Uterus (tissue), 4 donors: ENCODE results near the gene RANBP17. TPM values are rescaled to one million over a fixed set of nuclear protein-coding genes. Genes with fewer than 3 reads are reported as not detected.
"Not testable (repeated sequence)": the region's sequence is repeated elsewhere in the genome, so short reads cannot be mapped to it uniquely, and the experiment has no call there.

Experiments used
- DNase-seq, 2 donors: peaks; one replicate each; pipeline ENCODE4 v3.0.0-alpha.2; 2019 to 2020
- H3K27ac ChIP-seq, 2 donors: fragments of 200-600 bp; sonication (generic); 1 replicate in 1 of 2; 2 replicates in 1 of 2; pipeline ENCODE4 v1.5.1; 2016 to 2018
- H3K27me3 ChIP-seq, 2 donors: fragments of 200-600 bp; sonication (generic); one replicate each; pipeline ENCODE4 v1.5.1; 2018 to 2019; ENCODE audit warnings: control low read depth in 1 of 2
- H3K36me3 ChIP-seq, 2 donors: fragments of 200-600 bp; sonication (generic); one replicate each; pipeline ENCODE4 v1.5.1; 2019; ENCODE audit warnings: control low read depth in 1 of 2
- H3K4me1 ChIP-seq, 2 donors: fragments of 200-600 bp; sonication (generic); one replicate each; pipeline ENCODE4 v1.5.1; 2018 to 2019; ENCODE audit warnings: control low read depth in 1 of 2
- H3K4me3 ChIP-seq, 2 donors: fragments of 200-600 bp; sonication (generic); 1 replicate in 1 of 2; 2 replicates in 1 of 2; pipeline ENCODE4 v1.5.1; 2018 to 2019; ENCODE audit warnings: mild to moderate bottlenecking in 1 of 2
- H3K9me3 ChIP-seq, 2 donors: fragments of 200-600 bp; sonication (generic); one replicate each; pipeline ENCODE4 v1.5.1; 2019; ENCODE audit warnings: control low read depth in 1 of 2
- CTCF ChIP-seq, 4 experiments: fragments of 200-600 bp in 2 of 4; fragments of 450-650 bp in 2 of 4; sonication (generic) in 2 of 4; IDR thresholded peaks; one replicate each; pipeline ENCODE4 v1.5.1; 2016 to 2019; ENCODE audit warnings: antibody characterized with exemption in 4 of 4, mild to moderate bottlenecking in 2 of 4, moderate library complexity in 1 of 4
- POLR2A ChIP-seq, 2 donors: fragments of 450-650 bp; IDR thresholded peaks; one replicate each; pipeline ENCODE4 v1.6.1; 2016; ENCODE audit warnings: antibody characterized with exemption in 2 of 2, mild to moderate bottlenecking in 1 of 2, moderate library complexity in 1 of 2
- intact Hi-C: fragments of 100-400 bp; cut with DNase I; formaldehyde crosslinking; loops from one replicate; pipeline ENCODE4 v1.15.1; 2023; ENCODE audit warnings: low total_unique reads
- total RNA-seq, 4 donors: library from RNA; depleted of rRNA in 3 of 4; stranded (reverse); fragments of >200 nt in 3 of 4; gene quantifications; one replicate each; pipeline versions ENCODE4 v1.1.0 to v1.2.4, GENCODE V29; 2014 to 2023
- donor health status: DM: yes; HTN: yes; CAD: no.

The RANBP17 gene
- total RNA-seq, 4 donors from 2014 or later = 1.8 to 72.8 (median 7.6) TPM

GRCh38 chr5:170960567-170960966 lies 98.7 kb downstream of the RANBP17 start:
- H3K36me3 ChIP-seq = no peaks in the 10 kb centered on the region
- intact Hi-C loops = no loop called here
- TF ChIP-seq CTCF (IDR thresholded peaks at IDR 0.05) (no peak), POLR2A (IDR thresholded peaks at IDR 0.05) (no peak)
- DNase-seq = no peak
- H3K27me3 ChIP-seq = no peaks in the 10 kb centered on the region
- H3K27ac ChIP-seq = no peak overlapping the region
- H3K4me3 ChIP-seq = no peak overlapping the region
- no peaks in the 10 kb centered on the region for H3K4me1 ChIP-seq
- no peaks in the 10 kb centered on the region for H3K9me3 ChIP-seq

- no peaks in the 10 kb centered on the region for H3K27me3 ChIP-seq
- no peak for TF ChIP-seq CTCF (IDR thresholded peaks at IDR 0.05)
- no peak for TF ChIP-seq POLR2A (IDR thresholded peaks at IDR 0.05)
- no peaks in the 10 kb centered on the region for H3K4me1 ChIP-seq
- no peaks in the 10 kb centered on the region for H3K9me3 ChIP-seq
- no peak overlapping the region for H3K4me3 ChIP-seq
- no peaks in the 10 kb centered on the region for H3K36me3 ChIP-seq
- DNase-seq = no peak
- no peak overlapping the region for H3K27ac ChIP-seq
- intact Hi-C loops = no loop called here
Observed at GRCh38 chr5:170963521-170963920, 101.7 kb downstream of the RANBP17 start.

GRCh38 chr5:170974461-170974860 lies 112.6 kb downstream of the RANBP17 start:
- H3K36me3 ChIP-seq = no peaks in the 10 kb centered on the region
- H3K27ac ChIP-seq = no peak overlapping the region
- H3K4me1 ChIP-seq = no peaks in the 10 kb centered on the region
- no peaks in the 10 kb centered on the region for H3K9me3 ChIP-seq
- intact Hi-C loops = no loop called here
- no peak for TF ChIP-seq CTCF (IDR thresholded peaks at IDR 0.05)
- TF ChIP-seq POLR2A (IDR thresholded peaks at IDR 0.05) = no peak
- no peaks in the 10 kb centered on the region for H3K27me3 ChIP-seq
- no peak for DNase-seq
- no peak overlapping the region for H3K4me3 ChIP-seq

GRCh38 chr5:170980261-170980660 lies 118.4 kb downstream of the RANBP17 start:
- intact Hi-C loops = not testable (repeated sequence)

GRCh38 chr5:170985486-170985885 lies 123.7 kb downstream of the RANBP17 start:
- H3K4me3 ChIP-seq = no peak overlapping the region
- intact Hi-C loops = no loop called here

More at GRCh38 chr5:170980261-170980660, 118.4 kb downstream of the RANBP17 start:
- not testable (repeated sequence) for H3K4me1 ChIP-seq, H3K9me3 ChIP-seq, H3K36me3 ChIP-seq, DNase-seq, H3K27ac ChIP-seq, H3K27me3 ChIP-seq, H3K4me3 ChIP-seq

More at GRCh38 chr5:170985486-170985885, 123.7 kb downstream of the RANBP17 start:
- Histone ChIP-seq H3K9me3 (peaks cover 0 to 3% of the 10 kb centered on the region in 2 donors), H3K27me3 (no peaks in the 10 kb centered on the region), H3K4me1 (no peaks in the 10 kb centered on the region), H3K27ac (no peak overlapping the region), H3K36me3 (no peaks in the 10 kb centered on the region)
- no peak for TF ChIP-seq POLR2A (IDR thresholded peaks at IDR 0.05)
- TF ChIP-seq CTCF (IDR thresholded peaks at IDR 0.05) = no peak
- DNase-seq = no peak
